ENCODE results near the gene PSMB3. TPM values are rescaled to one million over a fixed set of nuclear protein-coding genes. Genes with fewer than 3 reads are reported as not detected.

The PSMB3 gene
- total and polyA plus RNA-seq, 9 of the 15 experiments (the other 6 are each of a cell fraction or from before 2014, with no cell fraction given): 460 to 2,775 (median 574) TPM

GRCh38 chr17:38752308-38753070, at the start of gene PSMB3 (continued):
- TF ChIP-seq, protein P1, sequence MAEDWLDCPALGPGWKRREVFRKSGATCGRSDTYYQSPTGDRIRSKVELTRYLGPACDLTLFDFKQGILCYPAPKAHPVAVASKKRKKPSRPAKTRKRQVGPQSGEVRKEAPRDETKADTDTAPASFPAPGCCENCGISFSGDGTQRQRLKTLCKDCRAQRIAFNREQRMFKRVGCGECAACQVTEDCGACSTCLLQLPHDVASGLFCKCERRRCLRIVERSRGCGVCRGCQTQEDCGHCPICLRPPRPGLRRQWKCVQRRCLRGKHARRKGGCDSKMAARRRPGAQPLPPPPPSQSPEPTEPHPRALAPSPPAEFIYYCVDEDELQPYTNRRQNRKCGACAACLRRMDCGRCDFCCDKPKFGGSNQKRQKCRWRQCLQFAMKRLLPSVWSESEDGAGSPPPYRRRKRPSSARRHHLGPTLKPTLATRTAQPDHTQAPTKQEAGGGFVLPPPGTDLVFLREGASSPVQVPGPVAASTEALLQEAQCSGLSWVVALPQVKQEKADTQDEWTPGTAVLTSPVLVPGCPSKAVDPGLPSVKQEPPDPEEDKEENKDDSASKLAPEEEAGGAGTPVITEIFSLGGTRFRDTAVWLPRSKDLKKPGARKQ (CRISPR knock-in tag; IDR thresholded peaks at IDR 0.05): no peak
- TF ChIP-seq MECOM (CRISPR knock-in tag; IDR thresholded peaks at IDR 0.05): no peak
- no peak for TF ChIP-seq TGIF2 (CRISPR knock-in tag; IDR thresholded peaks at IDR 0.05)
- TF ChIP-seq KLF1 (tag; IDR thresholded peaks at IDR 0.05): no peak
- TF ChIP-seq DMBX1 (CRISPR knock-in tag; IDR thresholded peaks at IDR 0.05; ENCODE audit: borderline replicate concordance): no peak
- TF ChIP-seq OTX1 (CRISPR knock-in tag; IDR thresholded peaks at IDR 0.05): peak; percentile 97
- TF ChIP-seq NFRKB (IDR thresholded peaks at IDR 0.05; ENCODE audit: low read depth): no peak
- TF ChIP-seq RBM22 (IDR thresholded peaks at IDR 0.05; ENCODE audit: low read depth, low read length, poor library complexity, severe bottlenecking): no peak
- no peak for TF ChIP-seq TAL1 (IDR thresholded peaks at IDR 0.05)
- TF ChIP-seq PTRF (tag; IDR thresholded peaks at IDR 0.05): no peak
- TF ChIP-seq ARHGAP35 (IDR thresholded peaks at IDR 0.05; ENCODE audit: partially characterized antibody): no peak
- TF ChIP-seq CSDE1 (IDR thresholded peaks at IDR 0.05): no peak
- peak; percentile 97 for TF ChIP-seq ELF4 (CRISPR knock-in tag; IDR thresholded peaks at IDR 0.05)
- 0 out of 2 replicates have a peak, but pooled peaks have one; percentile 11 for TF ChIP-seq KLF13 (tag; IDR thresholded peaks at IDR 0.05; ENCODE audit: borderline replicate concordance, low read depth)
- TF ChIP-seq, protein P2, sequence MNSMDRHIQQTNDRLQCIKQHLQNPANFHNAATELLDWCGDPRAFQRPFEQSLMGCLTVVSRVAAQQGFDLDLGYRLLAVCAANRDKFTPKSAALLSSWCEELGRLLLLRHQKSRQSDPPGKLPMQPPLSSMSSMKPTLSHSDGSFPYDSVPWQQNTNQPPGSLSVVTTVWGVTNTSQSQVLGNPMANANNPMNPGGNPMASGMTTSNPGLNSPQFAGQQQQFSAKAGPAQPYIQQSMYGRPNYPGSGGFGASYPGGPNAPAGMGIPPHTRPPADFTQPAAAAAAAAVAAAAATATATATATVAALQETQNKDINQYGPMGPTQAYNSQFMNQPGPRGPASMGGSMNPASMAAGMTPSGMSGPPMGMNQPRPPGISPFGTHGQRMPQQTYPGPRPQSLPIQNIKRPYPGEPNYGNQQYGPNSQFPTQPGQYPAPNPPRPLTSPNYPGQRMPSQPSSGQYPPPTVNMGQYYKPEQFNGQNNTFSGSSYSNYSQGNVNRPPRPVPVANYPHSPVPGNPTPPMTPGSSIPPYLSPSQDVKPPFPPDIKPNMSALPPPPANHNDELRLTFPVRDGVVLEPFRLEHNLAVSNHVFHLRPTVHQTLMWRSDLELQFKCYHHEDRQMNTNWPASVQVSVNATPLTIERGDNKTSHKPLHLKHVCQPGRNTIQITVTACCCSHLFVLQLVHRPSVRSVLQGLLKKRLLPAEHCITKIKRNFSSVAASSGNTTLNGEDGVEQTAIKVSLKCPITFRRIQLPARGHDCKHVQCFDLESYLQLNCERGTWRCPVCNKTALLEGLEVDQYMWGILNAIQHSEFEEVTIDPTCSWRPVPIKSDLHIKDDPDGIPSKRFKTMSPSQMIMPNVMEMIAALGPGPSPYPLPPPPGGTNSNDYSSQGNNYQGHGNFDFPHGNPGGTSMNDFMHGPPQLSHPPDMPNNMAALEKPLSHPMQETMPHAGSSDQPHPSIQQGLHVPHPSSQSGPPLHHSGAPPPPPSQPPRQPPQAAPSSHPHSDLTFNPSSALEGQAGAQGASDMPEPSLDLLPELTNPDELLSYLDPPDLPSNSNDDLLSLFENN (IDR thresholded peaks at IDR 0.05; ENCODE audit: low read depth in 2 of 2, low read length in 2 of 2): no peak
- no peak for TF ChIP-seq MTA1 (IDR thresholded peaks at IDR 0.05; ENCODE audit: borderline replicate concordance)
- no peak for TF ChIP-seq XRCC3 (IDR thresholded peaks at IDR 0.05)
- TF ChIP-seq ZEB2 (IDR thresholded peaks at IDR 0.05): no peak
- TF ChIP-seq EP400 (IDR thresholded peaks at IDR 0.05): peak; percentile 97
- no peak for TF ChIP-seq ZNF764 (CRISPR knock-in tag; IDR thresholded peaks at IDR 0.05; ENCODE audit: low read depth)
- TF ChIP-seq HNRNPH1 (optimal IDR thresholded peaks at IDR 0.05; ENCODE audit: low read depth, low read length): no peak
- peak; percentile 51; the same call in 1 of the 2 replicates for TF ChIP-seq PML (IDR thresholded peaks at IDR 0.05; ENCODE audit: low read length)
- TF ChIP-seq NBN (IDR thresholded peaks at IDR 0.05; ENCODE audit: low read depth): no peak
- TF ChIP-seq, protein P3, sequence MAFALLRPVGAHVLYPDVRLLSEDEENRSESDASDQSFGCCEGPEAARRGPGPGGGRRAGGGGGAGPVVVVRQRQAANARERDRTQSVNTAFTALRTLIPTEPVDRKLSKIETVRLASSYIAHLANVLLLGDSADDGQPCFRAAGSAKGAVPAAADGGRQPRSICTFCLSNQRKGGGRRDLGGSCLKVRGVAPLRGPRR (CRISPR knock-in tag; IDR thresholded peaks at IDR 0.05): 0 out of 2 replicates have a peak, but pooled peaks have one; percentile 49

Measured in K562 (cell line).